GM19193 (cell line): ENCODE measurements around the gene DMXL1.

ENCODE experiments used
- POLR2A ChIP-seq: IDR thresholded peaks from 4 replicates; pipeline ENCODE4 v1.6.1; 2011; ENCODE audit not compliant: insufficient read depth, insufficient read length; ENCODE audit errors: extremely low read depth

DMXL1 gene, protein sequence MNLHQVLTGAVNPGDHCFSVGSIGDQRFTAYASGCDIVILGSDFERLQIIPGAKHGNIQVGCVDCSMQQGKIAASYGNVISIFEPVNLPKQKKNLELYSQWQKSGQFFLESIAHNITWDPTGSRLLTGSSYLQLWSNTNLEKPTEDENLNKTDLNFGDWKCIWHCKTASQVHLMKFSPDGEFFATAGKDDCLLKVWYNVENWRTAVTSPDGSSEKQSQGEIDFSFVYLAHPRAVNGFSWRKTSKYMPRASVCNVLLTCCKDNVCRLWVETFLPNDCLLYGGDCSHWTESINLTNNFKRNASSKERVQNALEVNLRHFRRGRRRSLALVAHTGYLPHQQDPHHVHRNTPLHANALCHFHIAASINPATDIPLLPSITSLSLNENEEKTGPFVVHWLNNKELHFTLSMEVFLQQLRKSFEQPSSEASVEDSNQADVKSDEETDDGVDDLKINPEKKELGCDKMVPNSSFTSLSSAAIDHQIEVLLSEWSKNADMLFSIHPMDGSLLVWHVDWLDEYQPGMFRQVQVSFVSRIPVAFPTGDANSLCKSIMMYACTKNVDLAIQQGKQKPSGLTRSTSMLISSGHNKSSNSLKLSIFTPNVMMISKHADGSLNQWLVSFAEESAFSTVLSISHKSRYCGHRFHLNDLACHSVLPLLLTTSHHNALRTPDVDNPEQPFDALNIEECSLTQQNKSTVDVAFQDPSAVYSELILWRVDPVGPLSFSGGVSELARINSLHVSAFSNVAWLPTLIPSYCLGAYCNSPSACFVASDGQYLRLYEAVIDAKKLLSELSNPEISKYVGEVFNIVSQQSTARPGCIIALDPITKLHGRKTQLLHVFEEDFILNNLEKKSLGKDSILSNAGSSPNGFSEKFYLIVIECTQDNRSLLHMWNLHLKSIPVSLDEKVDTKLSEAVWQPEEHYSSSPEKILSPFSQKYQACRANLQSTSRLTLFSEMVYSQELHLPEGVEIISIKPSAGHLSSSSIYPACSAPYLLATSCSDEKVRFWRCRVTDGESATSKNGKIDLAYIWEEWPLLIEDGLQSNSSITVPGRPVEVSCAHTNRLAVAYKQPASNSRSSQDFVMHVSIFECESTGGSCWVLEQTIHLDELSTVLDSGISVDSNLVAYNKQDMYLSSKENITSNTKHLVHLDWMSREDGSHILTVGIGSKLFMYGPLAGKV (N-terminal part only)

DNA sequence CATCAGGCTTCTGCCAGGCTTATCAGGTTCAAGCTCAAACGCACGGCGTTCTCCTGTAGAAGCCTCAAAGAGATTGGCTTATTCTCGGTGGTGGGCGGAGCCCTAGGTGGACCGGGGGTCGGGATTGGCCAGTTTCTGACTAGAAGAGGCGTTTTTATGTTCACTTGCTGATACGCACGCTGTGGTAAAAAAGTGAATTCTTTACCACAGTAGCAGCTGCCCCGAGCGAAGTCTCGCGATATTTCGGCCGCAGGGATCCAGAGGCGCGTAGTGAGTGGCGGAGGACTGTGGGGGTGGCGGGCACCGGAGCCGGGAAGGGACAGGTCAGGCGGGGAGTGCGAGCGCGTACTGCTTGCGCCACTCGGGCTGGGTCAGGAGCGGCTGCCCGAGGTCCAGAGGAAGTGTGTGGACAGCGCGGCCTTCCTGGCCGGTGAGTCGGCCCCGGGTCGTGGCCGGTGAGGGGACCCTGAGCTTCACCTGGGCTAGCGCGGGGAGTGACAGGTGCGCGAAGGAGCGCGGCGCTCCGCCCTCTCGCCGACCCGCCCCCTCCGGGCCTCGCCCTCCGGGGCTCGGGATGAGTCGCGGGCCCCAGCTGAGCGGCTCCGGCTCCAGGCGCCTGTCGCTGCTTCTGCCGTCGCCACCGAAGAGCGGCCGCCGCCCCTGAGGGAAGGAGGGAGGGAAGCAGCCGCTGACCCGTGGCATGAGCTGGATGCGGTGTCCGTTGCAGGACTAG, at the start of gene DMXL1:
Gene DMXL1, plus strand, starts transcription at position 260 of the 733 bp plus-strand sequence. CDS start 483 bp downstream, outside the sequence.
- peak; percentile 78 for TF ChIP-seq POLR2A

DNA sequence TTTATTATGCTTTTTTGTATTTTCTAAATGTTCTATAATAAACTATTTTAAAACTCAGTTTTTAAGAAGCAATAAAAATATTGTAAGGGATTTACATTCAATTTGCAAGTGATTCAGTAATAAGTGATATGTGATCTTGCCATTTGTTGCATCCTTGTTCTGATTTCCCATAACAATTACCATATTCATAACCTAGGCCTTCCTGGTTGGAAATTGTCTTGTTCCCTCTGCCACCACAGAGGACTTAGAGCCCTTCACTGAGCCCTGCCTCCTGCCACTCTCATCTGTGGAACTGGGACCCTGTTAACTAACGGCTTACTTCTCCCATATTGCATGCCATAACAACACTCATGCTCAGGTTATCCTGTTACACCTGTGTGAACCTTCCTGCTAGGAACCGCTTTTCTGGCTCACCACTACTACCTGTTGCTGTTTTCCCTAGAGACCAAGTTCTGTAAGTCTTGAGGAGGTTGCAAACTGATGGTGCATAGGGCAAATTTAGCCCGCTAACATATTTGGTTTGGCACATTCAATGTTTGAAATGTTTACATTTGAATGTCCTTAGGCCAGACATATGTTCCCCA, 49.6 kb upstream of the DMXL1 start:
- TF ChIP-seq POLR2A = no peak

DNA sequence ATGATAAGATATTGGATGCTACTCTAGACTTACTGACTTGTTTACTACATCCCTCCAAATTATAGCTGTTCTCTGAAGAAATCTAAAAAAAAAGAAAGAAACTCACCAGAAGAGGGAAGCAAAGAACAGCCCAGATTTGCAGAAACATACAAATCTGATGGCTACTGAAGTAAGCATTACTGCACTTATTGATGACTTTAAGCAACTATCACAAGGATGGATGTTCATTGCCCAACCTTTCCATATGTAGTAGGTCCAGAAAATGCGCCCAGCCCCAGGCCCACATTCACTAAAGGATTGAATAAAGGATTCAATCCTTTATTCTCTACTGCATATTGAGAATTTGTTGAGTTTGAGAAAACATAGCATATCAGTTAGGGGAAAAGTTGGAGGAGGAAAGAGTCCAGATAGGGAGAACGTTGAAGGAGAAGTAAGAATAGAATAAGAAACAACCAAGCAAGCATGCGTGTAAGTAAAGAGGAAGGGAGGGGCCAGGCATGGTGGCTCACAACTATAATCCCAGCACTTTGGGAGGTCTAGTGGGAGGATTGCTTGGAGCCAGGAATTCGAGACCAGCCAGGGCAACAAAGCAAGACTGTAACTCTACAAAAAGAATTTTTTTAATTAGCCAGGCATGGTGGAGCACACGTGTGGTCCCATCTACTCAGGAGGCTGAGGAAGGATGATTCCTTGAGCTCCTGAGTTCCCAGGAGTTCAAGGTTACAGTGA, 48.7 kb upstream of the DMXL1 start:
- TF ChIP-seq POLR2A = no peak

DNA sequence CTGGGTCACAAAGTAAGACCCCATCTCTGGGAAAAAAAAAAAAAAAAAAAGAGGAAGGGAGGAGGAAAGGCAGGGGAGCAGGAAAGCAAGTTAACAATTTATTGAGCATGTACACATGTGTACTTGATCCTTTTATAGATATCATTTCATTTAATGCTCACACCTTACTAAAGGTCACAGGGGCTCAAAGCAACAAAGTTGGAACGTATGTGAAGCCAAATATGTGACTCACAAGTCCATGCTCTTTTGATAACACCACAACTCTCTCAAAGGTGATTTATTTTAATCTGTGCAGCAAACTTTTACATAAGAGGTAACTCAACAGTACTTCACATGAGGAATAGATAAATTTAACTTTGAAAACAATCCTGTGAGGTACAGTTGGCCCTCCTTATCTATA, 48.1 kb upstream of the DMXL1 start:
- TF ChIP-seq POLR2A = no peak

DNA sequence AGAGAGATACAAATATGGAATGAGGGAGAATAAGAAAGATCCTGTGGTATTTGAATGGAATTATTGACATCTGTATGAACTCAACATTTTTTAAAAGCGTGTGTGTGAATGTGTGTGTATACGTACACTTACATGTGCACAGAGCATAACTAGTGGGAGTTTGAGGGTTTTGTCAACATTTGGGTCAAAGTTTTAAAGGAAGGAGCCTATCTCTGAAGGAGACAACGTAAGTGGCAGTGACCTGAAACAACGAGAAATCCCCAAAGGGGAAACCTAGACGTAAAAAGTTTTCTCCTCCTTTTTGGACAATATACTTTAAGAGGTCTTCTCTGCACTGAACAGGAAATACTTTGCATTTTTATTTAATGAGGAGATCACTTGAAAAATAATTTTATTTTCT, 42.3 kb upstream of the DMXL1 start:
- no peak for TF ChIP-seq POLR2A

DNA sequence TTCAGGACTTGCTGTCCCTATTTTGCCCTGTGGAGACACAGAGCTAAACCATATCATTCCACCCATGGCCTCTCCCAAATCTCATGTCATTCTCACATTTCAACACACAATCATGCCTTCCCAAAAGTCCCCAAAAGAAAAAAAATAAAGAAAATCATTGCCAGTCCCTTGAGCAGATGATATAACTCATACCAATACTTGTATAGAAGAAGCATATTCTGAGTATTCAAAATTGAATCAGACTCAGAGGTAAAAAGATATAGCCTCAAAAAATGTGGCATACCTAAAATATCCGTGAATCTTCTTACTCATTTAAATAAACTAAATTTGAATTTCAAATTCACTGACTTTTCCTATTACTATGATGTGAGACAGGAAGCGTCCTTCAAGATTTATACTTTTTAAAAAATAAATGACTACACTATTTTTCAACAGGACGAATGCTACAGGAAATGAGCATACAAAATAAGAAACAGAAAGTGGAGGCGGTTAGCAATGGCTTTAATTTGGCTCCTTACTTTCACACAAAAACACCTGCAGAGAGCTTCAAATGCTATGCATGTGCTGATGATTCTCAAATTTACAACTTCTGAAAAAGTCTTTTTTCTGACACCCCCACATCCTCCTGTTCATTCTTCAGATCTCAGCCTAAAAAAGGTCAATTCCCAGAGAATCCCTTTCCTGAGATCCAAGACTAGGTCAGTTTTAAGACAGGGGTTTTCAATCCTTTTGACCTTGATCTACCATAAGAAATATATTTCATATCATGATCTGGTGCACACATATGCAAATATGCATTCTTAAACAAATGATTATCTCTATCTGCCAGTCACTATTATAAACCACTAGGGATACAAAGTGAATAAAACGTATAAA, 39.6 kb upstream of the DMXL1 start:
- TF ChIP-seq POLR2A = no peak

DNA sequence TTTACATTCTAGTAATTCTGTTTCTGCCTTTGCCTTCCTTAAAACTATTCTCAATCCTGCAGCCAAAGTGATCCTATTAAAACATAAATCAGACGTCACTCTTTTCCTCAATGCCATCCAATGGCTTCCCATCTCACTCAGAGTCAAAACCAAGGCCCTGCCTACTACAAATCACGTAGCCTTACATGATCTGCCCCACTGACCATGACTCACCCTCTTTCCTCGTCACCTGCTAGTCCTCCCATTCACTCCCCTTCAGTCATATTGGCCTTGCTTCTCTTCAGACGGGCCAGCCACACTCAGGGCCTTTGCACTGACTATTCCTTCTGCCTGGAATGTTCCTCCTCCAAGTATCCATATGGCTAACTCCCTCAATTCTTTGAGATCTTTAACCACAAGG, 39.0 kb upstream of the DMXL1 start:
- TF ChIP-seq POLR2A = peak; percentile 44

DNA sequence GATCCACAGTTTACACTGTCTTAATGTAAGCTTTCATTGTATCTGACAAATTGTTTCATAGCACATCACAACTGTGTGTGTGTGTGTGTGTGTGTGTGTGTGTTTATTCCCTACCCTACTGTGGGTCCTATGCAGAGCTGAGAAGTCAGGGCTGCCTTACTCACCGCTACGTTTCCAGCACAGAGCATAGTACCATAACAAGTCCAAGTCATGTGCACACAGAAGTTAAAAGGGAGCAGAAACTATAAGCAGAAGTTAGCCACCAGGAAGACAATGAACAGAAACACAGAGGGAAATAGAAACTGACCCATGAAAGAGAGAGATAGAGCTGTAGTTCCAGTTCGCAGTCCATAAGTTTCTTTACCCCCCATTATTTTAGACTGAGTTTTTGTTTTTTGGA, 38.2 kb upstream of the DMXL1 start:
- no peak for TF ChIP-seq POLR2A

DNA sequence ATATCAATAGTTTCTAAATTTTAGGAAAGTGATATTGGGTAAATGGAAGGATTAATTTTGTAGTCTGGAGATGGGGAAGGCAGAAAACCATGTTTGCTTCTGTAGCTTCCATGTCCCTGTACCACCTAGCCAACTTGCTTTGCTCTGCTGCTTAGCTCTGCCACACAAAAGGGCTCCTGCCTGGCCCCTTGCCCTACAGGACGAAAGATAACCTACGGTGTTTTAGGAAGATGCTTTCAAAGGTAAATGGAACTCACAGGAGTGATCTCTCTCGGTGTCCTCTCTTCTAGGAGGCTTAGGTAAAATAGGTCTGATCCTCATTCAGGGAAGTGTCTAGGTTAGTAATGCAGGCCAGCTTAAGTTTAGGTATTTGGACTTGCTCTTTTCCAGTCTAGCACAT, 37.8 kb upstream of the DMXL1 start:
- TF ChIP-seq POLR2A = no peak

DNA sequence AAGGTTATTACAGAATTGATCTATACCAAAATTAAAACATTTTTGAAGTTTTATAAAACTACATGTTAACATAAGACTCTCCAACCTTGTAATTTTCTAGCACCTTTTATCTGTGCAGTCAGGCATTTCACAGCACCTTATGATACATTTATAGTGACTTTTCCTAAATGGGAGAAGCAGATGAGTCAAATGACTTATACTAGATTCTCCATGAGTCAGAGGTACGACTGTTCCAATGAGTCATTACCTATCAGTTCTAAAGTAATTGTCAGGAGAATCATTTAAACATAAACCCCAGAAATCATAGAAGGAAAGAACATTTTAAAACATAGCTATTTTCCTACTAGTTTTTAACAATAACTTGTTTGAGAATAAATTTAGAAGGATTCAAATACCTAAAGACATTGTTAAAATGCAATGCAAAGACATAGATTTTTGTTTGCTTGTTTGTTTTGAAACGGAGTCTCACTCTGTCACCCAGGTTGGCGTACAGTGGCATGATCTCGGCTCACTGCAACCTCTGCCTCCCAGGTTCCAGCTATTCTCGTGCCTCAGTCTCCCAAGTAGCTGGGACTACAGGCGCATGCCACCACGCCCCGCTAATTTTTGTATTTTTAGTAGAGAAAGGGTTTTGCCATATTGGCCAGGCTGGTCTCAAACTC, 34.7 kb upstream of the DMXL1 start:
- TF ChIP-seq POLR2A = no peak

DNA sequence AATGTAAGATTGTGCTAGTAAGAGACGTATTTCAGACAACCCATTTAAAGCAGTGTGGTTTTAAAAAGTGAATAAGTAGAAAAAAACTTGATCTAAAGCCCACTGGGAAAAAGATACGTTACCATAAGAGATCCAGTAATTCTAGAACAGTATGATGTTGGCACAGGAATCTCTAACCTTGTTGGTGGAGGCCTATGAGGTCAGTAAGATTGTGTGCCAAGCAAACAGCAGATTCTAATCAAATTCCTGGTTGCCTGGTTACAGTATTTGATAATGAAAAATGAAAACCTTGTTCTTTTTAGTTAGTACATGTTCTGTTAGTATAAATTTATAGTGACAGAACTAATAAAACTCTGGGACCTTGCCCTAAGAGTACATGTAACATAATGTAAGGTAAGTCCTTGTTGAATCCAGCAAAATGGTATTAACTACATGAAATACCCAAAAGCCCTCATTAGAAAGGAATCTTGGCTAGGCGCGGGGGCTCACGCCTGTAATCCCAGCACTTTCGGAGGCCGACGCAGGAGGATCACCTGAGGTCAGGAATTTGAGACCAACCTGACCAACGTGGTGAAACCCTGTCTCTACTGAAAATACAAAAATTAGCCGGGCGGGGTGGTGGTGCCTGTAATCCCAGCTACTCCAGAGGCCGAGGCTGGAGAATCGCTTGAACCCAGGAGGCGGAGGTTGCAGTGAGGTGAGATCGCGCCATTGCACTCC, 33.2 kb upstream of the DMXL1 start:
- no peak for TF ChIP-seq POLR2A

DNA sequence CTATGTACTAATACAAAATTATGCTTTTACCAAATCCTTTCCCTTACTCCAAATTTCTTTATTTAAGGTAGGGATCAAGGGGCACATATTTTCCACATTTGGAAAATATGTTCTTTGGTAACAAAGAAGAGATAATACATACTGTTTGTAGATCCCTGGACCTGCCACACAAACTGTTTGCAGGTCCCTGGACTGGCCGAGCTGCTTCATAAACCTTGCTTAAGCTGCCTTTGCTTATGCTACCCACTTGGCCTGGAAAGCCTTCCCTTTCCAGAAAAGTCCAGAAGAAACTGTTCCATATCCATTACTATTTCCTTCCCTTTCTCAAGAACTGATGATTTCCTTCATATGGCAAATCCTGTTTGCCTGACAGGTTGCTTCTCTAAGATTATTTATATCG, 22.6 kb upstream of the DMXL1 start:
- TF ChIP-seq POLR2A = no peak

DNA sequence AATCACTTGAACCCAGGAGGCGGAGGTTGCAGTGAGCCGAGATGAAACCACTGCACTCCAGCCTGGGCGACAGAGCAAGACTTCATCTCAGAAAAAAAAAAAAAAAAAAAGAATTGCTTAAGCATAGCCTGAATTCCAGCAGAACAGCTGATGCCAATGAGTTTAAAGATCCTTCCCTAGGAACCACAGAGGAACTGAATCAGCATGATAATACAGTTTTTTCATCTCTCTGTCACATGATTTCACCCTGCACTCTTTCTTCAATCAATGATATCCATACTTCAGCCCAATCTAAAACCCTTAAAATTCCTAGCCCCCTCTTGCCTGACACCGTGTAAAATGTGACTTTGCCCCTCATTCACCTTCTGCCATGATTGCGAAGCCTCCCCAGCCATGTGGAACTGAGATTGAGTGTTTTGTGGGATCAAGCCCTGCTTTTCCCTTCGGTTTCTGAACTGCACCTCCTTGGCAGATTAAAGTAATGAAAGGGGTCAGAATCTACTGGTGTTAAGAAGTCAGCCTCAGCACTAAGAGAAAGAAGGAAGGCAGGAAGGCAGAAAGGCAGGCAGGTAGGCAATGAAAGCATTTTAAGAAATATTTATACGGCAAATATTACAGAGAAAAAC, 20.9 kb upstream of the DMXL1 start:
- no peak for TF ChIP-seq POLR2A
